Glutamatergic neuron (in vitro differentiated cells): Measurements from ENCODE around the gene ACBD3. TPM values are rescaled to one million over a fixed set of nuclear protein-coding genes. Genes with fewer than 3 reads are reported as not detected.
A peak's percentile ranks its signal among the peaks of the same experiment; 100 is the strongest.

Experiments used
- DNase-seq: peaks from one replicate; pipeline ENCODE4 v3.0.0; 2022
- H3K27ac Mint-ChIP-seq: one replicate; pipeline ENCODE4 v1.8.0; 2020; ENCODE audit warnings: mild to moderate bottlenecking, mixed read lengths, inconsistent platforms; ENCODE audit not compliant: unreplicated experiment
- H3K27me3 Mint-ChIP-seq: one replicate; pipeline ENCODE4 v1.8.0; 2020; ENCODE audit warnings: mild to moderate bottlenecking, moderate library complexity, mixed read lengths, inconsistent platforms; ENCODE audit not compliant: unreplicated experiment
- H3K36me3 Mint-ChIP-seq: one replicate; pipeline ENCODE4 v1.8.0; 2020; ENCODE audit warnings: mild to moderate bottlenecking, mixed read lengths, inconsistent platforms; ENCODE audit not compliant: unreplicated experiment
- H3K4me1 Mint-ChIP-seq: one replicate; pipeline ENCODE4 v1.8.0; 2020; ENCODE audit warnings: mild to moderate bottlenecking, low read depth, mixed read lengths, inconsistent platforms; ENCODE audit not compliant: unreplicated experiment
- H3K4me3 Mint-ChIP-seq: one replicate; pipeline ENCODE4 v1.8.0; 2020; ENCODE audit warnings: mild to moderate bottlenecking, mixed read lengths, inconsistent platforms; ENCODE audit not compliant: unreplicated experiment
- H3K9me3 Mint-ChIP-seq: one replicate; pipeline ENCODE4 v1.8.0; 2020; ENCODE audit warnings: mild to moderate bottlenecking, moderate library complexity, mixed read lengths, inconsistent platforms; ENCODE audit not compliant: unreplicated experiment
- CTCF ChIP-seq: fragments of 200-600 bp; sonication (generic); IDR thresholded peaks from one replicate; pipeline ENCODE4 v1.5.0; 2021; ENCODE audit not compliant: partially characterized antibody, unreplicated experiment
- total RNA-seq: library from RNA; stranded (reverse); fragmentation: NEBNext Ultra II Directional; extraction: Animal tissue kit (Norgen Biotek cat#: 25700); gene quantifications from one replicate; pipeline ENCODE4 v1.2.1, GENCODE V29; 2021; ENCODE audit not compliant: unreplicated experiment

The ACBD3 gene
- total RNA-seq, 1 donor from 2014 or later, result 33.7 TPM

GRCh38 chr1:226123212-226123560 is 63.4 kb downstream of the ACBD3 start:
- H3K4me1 Mint-ChIP-seq, result peaks cover 25% of the 10 kb centered on the region
- H3K36me3 Mint-ChIP-seq, result no peaks in the 10 kb centered on the region
- H3K27me3 Mint-ChIP-seq, result peaks cover 14% of the 10 kb centered on the region
- H3K27ac Mint-ChIP-seq, result peak overlapping the region; percentile 26
- TF ChIP-seq CTCF, result no peak
- peaks cover 5% of the 10 kb centered on the region for H3K9me3 Mint-ChIP-seq
- DNase-seq, result no peak
- peak overlapping the region; percentile 43 for H3K4me3 Mint-ChIP-seq

DNA sequence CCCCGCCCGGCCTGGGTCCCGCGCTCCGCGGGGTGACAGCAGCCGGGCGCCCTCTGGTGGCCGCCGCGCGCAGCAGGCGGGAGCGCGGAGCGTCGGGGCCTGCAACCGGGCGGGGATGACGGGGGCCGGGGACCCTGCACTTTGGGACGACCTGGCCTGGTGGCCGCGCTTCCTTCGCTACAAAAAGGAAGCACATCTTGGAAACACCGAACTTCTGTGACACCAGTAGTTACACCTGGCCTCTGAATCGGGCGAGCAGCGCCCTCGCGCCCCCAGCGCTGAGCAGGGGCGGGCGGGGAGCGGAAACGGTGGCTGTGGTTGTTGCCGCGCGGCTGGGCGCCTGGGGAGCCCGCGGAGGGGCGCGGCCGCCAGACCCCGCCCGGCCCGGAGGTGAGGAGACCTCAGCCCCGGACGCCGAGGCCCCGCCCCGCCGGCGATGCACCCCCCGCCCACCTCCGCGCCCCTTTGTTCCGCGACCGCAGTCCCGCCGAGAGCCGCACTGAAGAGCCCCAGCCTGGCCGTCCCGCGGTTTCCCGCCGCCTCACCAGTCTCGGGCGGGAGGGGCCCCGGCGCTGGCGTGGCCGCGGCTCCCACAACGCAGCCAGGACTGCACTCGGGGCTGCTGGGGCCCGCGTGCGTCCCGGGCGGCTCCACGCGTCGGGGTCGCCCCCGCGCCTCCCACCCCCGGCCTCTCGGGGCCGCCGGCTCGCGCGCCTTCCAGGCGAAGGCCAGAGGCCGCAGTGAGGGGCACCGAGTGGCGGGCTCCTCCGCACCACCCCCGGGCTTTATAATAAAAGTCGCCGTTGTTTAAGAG is 64.7 kb downstream of the ACBD3 start:
- Mint-ChIP-seq H3K27me3 (peaks cover 12% of the 10 kb centered on the region), H3K27ac (no peak overlapping the region), H3K4me1 (peaks cover 20% of the 10 kb centered on the region), H3K36me3 (no peaks in the 10 kb centered on the region), H3K9me3 (peaks cover 6% of the 10 kb centered on the region), H3K4me3 (peak overlapping the region; percentile 52)
- TF ChIP-seq CTCF, result peak; percentile 88
- peak; percentile 85 for DNase-seq

- Mint-ChIP-seq H3K27ac (peak overlapping the region; percentile 60), H3K4me1 (peaks cover 20% of the 10 kb centered on the region), H3K9me3 (peaks cover 6% of the 10 kb centered on the region), H3K27me3 (peaks cover 12% of the 10 kb centered on the region), H3K36me3 (no peaks in the 10 kb centered on the region), H3K4me3 (peak overlapping the region; percentile 83)
- no peak for DNase-seq
- no peak for TF ChIP-seq CTCF
Observed at GRCh38 chr1:226121049-226121586, 65.4 kb downstream of the ACBD3 start.

- H3K27me3 Mint-ChIP-seq, result peaks cover 11% of the 10 kb centered on the region
- peaks cover 19% of the 10 kb centered on the region for H3K4me1 Mint-ChIP-seq
- H3K27ac Mint-ChIP-seq, result no peak overlapping the region
Observed at GRCh38 chr1:226120398-226120797, 66.1 kb downstream of the ACBD3 start.

More at GRCh38 chr1:226120398-226120797, 66.1 kb downstream of the ACBD3 start:
- Mint-ChIP-seq H3K9me3 (peaks cover 8% of the 10 kb centered on the region), H3K4me3 (no peak overlapping the region), H3K36me3 (no peaks in the 10 kb centered on the region)
- no peak for DNase-seq
- TF ChIP-seq CTCF, result no peak
